ENCODE data around the gene SLC9A3. TPM values are rescaled to one million over a fixed set of nuclear protein-coding genes. Genes with fewer than 3 reads are reported as not detected.

SLC9A3 gene
- total RNA-seq, 1 experiment from 2014 or later: 1.5 TPM

DNA sequence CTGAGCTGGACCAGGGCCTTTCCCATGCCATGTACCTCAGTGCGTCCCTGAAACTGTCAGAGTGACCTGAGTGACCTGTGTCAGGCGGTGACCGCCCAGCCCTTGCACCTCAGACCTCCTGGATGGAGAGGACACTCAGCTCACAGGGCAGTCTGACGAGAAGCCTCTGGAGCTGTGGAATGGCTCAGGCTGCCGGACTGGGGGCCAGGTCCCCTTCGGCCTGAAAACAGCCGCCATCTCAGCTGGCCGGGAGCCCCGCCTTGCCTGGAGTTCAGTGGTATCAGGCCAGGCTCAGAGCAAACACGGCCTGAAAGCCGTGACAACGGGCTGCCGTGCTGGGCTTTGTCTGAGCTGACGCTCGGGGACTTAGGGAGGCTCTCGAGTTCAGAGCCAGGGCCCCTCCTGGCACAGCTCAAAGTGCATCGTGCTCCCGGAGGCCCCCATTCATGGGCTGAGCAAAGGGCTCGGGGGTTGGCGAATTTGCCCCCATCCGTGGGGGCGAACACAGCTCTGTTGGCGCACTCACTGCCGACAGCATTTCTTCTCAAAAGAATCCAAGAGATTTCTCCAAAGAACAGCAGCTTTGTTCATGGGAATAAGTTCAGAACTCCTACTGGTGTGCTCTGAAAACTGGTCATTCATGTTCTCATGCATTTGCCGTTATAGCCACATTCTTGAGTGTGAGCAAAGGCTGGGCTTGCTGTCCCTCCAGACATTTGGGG lies 8.4 kb upstream of the SLC9A3 start:
- H3K9me3 ChIP-seq (ENCODE audit: control insufficient read depth in 1 of 2, insufficient read depth in 1 of 2, low read depth in 1 of 2, low read length in 2 of 2): no peaks in the 10 kb centered on the region
- TF ChIP-seq JUND (IDR thresholded peaks at IDR 0.05) (no peak), ELF1 (IDR thresholded peaks at IDR 0.05; ENCODE audit: borderline replicate concordance, low read depth) (no peak), ZBTB33 (IDR thresholded peaks at IDR 0.05; ENCODE audit: extremely low read depth, insufficient replicate concordance, low read length) (no peak), POLR2AphosphoS5 (IDR thresholded peaks at IDR 0.05; ENCODE audit: low read depth, low read length) (no peak), MAX (IDR thresholded peaks at IDR 0.05) (no peak), TCF7L2 (IDR thresholded peaks at IDR 0.05; ENCODE audit: borderline replicate concordance, extremely low read depth, insufficient read depth, insufficient read length) (no peak)
- TF ChIP-seq, protein P1, sequence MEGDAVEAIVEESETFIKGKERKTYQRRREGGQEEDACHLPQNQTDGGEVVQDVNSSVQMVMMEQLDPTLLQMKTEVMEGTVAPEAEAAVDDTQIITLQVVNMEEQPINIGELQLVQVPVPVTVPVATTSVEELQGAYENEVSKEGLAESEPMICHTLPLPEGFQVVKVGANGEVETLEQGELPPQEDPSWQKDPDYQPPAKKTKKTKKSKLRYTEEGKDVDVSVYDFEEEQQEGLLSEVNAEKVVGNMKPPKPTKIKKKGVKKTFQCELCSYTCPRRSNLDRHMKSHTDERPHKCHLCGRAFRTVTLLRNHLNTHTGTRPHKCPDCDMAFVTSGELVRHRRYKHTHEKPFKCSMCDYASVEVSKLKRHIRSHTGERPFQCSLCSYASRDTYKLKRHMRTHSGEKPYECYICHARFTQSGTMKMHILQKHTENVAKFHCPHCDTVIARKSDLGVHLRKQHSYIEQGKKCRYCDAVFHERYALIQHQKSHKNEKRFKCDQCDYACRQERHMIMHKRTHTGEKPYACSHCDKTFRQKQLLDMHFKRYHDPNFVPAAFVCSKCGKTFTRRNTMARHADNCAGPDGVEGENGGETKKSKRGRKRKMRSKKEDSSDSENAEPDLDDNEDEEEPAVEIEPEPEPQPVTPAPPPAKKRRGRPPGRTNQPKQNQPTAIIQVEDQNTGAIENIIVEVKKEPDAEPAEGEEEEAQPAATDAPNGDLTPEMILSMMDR (IDR thresholded peaks at IDR 0.05 in 2 of 3, conservative IDR thresholded peaks at IDR 0.05 in 1 of 3; ENCODE audit: borderline replicate concordance in 1 of 3, insufficient read depth in 1 of 3, low read depth in 2 of 3, low read length in 2 of 3): no peak
- ATAC-seq (no peak), DNase-seq (ENCODE audit: low read depth, low spot score) (no peak)
- no peaks in the 10 kb centered on the region for H3K79me2 ChIP-seq (ENCODE audit: insufficient read depth, low read length)
- no peak overlapping the region for H3K9ac ChIP-seq (ENCODE audit: low read length)
- H3K4me3 ChIP-seq (replicated peaks in 1 of 2; ENCODE audit: low read depth in 1 of 2, low read length in 2 of 2): no peak overlapping the region
- RAD21 ChIA-PET (ENCODE audit: low non-redundant PET in 1 of 2, low total read pairs in 2 of 2, uncharacterized antibody in 2 of 2, unreplicated experiment in 2 of 2): no interaction called here
- no TSS peak for BruUV-seq (replicated peaks)
- POLR2A ChIA-PET: no interaction called here
- H3K4me2 ChIP-seq (ENCODE audit: low read length): no peak overlapping the region
- no peaks in the 10 kb centered on the region for H3K36me3 ChIP-seq (ENCODE audit: control insufficient read depth in 1 of 2, insufficient read depth in 2 of 2, low read length in 2 of 2)
- H4K20me1 ChIP-seq (ENCODE audit: insufficient read depth): no peaks in the 10 kb centered on the region
- H2AFZ ChIP-seq (ENCODE audit: low read depth, low read length, poor library complexity, severe bottlenecking): no peak overlapping the region
- H3K27ac ChIP-seq (ENCODE audit: low read depth, low read length): no peak overlapping the region
- H3K9me2 ChIP-seq (ENCODE audit: insufficient read depth): no peaks in the 10 kb centered on the region
- no peaks in the 10 kb centered on the region for H3K4me1 ChIP-seq (ENCODE audit: control insufficient read depth in 1 of 2, insufficient read depth in 2 of 2, low read length in 2 of 2)
- H3K27me3 ChIP-seq (ENCODE audit: insufficient read depth, low read length): peaks cover 15% of the 10 kb centered on the region; the same call in 1 of the 2 replicates
- CTCF ChIA-PET: no interaction called here
- intact Hi-C loops (cut with micrococcal nuclease): no loop called here
